CD4-positive, alpha-beta T cell treated with Interleukin-1 beta for 1 hour (primary cell): ENCODE measurements around the gene CEP72.

ENCODE experiments used
- DNase-seq, 2 donors: peaks; one replicate each; pipeline ENCODE4 v3.0.0-alpha.2; 2020 to 2022

The CEP72 gene

DNA sequence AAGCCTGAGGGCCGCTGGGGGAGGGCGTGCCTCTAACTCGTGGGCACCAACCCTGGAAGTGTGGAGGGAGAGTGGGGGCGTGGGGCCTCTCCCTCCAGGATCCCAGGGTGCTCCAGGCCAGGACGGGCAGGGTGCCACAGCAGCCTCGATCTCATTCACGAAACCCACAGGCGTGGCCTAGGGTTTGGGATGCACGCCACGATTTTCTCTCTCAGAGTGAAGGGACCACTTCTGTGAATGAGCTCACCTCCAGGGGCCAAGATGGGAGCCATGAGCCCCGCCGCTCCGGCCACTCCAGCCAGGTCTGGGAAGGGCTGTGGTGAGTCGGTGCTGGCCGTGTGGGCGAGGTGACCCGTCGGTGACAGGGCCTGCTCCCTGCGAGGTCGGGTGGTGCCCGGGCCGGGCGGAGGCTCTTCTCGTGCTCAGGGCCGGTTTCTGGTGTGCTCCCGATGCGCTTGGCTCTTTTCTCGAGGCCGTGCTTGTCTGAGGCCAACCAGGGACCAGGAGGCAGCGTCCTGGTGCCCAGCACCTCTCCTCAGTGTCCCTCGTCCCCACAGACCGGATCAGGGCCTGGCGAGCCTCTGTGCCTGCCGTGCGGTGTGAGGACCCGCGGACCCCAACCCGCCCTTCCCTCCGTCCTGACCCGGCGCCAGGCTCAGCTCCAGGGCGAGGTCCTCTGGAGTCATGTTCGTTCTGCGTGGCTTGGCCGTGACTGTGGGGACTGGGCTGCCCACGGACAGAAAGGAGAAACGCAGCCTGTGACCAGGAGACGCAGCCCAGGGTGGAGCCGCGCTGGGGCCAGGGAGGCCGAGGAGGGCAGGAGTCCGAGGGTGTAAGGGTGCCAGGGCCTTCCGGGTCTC is 50.0 kb downstream of the CEP72 start:
- DNase-seq = no peak

DNA sequence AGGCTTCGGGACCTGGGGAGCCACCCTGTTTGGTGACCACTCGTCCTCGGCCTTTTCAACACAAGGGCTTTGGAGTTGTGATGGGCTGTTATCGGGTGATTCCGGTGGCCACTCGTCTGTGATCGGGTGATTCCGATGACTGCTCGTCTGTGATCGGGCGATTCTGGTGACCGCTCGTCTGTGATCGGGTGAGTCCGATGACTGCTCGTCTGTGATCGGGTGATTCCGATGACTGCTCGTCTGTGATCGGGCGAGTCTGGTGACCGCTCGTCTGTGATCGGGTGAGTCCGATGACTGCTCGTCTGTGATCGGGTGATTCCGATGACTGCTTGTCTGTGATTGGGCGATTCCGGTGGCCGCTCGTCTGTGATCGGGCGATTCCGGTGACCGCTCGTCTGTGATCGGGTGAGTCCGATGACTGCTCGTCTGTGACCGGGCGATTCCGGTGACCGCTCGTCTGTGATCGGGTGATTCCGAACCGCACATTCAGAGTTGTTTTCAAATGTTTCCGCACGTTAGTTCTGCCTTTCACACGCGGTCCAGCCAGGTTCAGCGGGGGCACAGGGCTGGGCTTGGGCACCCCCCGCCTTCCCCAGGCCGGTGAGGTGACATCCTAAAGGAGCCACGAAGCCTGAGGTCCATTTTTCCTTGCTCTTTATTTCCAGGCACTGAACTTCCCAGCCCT is 50.8 kb downstream of the CEP72 start:
- DNase-seq = no peak

DNA sequence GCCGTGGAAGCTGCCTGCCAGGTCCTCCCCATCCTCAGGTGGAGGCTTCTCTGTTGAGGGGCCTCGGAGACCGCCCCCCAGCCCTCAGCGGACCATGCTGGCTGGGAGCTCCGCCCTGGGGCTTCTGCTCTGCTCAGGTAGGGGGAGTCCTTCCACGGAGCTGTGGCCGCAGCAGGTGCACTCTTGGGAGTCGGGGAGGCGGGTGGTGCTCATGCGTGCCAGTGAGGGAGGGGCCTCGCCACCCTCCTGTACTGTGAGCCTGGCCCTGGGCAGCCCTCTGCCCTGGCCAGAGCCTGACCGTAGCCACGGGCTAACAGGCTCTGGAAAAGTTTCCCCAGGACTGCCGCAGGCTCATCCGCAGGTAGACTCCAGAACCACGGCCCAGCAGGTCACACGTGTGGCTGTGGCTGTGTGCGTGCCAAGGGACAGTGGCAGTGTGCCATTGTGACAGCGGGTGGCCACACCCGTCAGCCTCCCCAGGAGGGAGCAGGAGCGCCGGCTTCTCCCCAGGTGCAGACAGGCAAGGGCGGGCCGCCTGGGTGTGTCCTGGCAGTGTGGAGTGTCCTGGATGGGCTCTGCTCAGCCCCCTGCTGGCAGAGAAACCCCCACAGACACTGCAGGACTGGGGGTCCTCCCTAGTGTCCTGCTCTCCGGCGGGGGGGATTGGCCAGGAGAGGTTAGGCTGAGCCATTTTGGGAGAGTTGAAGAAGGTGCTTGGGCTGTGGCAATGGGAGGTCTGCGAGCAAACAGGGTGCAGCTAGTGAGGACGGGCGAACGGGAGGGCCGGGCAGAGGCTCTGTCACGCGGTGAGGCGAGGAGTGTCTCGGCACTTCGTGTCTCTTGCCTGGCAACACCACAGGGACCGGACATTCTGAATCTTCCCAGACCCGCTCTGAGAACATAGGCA is 51.5 kb downstream of the CEP72 start:
- no peak for DNase-seq

DNA sequence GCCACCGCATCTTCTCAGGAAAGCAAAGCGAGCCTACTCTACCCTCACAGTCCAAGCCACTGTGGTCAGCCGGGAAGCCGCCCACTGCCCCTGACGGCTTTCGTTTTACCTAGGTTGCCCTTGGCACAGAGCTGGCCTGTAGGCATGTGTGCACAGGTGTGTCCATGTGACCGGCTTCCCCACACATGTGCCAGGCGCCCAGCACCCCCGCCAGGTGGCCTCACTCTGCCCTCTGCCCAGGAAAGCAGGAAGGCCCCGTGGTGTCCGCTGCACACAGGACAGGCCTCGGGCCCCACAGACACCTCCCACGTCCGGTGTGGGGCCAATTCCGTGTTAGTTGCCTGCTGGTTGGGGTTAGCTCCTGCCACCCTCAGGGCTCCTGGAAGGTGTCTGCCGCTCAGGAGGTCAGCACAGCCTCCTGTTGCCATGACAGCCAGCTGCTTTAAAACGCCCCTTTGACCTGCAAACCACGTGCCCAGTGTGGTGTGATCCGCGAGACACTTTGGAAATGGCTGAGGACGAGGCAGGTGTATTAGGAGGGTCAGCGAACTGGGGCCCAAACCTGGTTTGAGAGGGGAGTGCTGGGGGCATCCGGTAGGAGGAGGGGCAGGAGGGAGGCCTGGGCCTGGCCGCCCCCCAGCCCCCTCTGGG is 52.3 kb downstream of the CEP72 start:
- no peak for DNase-seq

DNA sequence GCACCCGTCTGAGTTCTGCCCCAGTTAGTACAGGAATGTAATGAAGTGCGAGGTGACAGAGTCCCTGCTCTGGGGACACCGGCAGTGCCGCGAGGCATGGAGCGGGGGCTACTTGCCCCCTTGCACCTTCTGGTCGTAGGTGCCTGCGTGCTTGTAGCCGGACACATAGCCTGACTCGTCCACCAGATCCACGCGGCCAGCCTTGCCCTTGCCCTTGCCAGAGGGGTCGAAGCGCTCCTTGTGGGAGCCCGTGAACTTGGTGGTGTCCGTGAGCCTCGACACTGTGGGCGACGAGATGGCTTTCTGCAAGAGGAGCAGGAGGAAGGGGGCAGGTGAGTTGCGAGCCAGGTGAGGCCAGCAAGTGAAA is 52.8 kb downstream of the CEP72 start:
- no peak for DNase-seq

DNA sequence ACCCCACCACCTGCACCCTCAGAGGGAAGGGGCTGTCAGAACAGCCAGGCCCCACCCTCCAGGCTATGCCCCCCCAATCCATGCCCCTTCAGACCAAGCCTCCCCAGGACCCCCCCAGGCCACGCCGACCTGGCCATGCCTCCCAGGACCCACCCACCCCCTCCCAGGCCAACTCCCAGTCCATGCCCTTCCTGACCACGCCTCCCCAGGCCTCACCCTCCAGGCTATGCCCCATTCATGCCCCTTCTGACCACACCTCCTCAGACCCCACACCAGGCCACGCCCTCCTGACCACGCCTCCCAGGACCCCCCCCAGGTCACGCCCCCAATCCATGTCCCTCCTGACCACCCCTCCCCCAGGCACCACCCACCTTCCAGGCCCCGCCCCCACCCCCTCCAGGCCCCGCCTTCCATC is 53.4 kb downstream of the CEP72 start:
- no peak for DNase-seq

DNA sequence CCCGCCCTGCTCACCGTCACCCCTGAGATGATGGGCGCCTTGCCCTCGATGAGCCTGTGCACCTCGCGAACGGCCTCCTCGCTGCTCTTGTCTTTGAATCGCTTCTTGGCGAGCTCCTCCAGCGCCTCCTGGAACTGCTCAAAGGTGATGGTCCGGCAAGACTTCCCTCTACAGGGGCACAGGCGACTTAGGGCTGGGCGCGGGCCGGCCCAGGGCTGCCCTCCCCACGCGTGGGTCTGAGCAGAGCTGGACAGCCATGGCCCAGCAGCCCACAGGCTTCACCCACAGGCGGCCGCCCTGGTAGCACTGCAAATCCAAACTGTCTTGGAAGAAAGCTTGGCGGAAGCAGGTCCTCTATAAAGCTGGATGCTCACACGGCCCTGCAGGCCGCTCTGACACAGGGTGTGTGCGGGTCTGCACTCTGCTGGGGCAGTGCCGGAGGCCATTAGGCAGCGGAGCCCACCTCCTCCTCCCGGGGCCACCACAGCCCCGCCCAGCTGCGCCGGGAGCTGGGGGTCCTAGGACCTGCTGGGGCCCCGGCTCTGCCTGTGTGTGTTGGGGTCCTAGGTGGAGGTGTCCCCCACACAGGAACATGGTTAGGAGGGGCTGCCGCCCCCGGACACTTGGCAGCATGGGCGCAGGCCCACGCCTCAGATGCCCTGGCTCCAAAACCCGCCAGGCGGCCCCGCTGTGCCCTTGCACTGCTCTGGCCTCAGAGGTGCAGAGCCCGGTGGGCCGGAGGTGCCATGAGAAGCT is 54.0 kb downstream of the CEP72 start:
- no peak for DNase-seq

DNA sequence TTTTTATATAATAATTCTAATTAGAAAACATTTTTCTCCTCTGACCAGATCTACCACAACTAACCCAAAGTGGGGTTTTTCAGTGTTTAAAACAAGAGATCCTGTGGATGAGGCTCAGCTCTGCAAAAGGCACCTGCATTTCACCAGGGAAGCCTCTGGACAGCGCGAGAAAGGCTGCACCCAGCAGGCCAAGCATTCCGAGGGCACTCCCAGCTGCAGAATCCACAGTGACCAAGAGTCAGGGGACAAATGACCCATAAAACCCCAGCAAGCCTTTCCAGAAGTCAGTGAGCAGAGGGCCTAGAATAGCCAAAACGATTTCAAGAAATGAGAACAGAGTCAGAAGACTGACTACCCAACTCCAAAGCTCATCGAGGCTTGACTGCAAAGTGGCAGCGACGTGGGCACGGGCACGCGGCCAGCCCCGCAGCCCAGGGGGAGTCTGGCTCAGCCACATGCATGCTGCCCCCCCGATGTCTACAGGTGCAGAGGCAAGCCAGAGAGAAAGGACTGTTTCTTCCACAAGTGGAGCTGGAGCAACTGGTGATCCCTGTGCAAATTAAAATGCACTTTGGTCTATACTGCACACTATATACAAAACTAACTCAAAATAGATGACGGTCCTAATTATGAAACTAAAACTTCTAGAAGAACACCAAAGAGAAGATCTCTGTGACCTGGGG is 54.8 kb downstream of the CEP72 start:
- no peak for DNase-seq

DNA sequence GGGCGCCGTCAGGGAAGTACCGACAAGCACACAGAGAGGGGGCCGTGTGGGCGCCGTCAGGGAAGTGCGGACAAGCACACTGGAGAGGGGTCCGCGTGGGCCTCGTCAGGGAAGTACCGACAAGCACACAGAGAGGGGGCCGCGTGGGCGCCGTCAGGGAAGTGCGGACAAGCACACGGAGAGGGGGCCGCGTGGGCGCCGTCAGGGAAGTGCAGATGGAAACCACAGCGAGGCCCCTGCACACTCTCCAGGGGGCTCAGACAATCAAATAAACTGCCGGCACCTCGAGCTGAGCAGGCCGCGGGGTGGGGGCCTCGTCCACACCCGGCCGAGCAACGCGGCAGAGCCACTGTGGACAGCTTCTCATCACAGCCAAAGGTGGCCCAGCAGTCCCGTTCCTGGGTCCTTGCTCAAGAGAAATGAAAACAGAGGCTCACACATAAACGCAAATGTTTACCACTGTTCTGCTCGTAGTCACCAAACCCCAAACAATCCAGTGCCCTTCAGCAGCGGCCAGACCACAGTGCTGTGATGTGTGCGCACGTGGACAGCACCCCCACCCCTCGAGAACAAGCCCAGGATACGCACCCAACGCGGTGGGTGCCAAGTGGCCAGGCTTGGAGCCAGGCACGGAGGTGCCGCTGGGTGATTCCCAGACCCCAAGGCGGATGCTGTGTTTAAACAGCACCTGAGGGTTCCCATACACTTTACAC is 56.3 kb downstream of the CEP72 start:
- DNase-seq = no peak

DNA sequence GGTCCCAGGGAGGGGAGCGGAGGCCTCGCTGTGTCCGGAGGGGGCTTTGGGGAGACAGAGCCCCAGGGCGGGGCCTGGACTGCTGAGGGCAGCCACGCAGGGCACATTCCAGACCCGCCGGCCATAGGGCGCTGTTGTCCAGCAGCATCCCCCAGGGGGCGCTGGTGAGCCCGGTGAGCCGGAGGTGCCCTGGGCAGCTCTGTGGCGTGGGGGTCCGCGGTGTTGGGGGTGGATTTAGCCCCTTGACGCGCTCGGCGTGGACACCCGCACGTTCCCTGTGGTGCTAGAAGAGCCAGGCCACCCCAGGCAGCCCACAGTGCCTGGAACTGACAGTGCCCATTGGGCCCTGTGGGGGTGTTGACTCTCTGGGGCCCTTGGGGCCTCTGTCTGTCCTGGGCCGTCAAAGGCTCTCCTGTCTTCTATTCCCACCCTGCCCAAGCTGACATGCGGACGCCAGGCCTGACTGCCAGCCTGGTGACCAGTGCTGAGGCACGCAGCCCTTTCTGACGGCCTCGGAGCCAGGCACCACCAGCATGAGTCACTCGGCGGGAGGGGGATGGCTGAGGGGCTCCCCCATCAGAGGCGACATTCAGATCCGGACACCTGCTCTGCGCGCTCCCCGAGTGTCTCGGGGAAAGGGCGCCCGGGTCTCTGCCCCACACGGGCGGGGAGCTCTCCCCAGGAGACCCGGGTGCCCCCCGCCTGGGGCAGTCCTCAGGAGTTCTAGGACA is 57.1 kb downstream of the CEP72 start:
- DNase-seq = peak in 1 of 2 donors; percentile 47

DNA sequence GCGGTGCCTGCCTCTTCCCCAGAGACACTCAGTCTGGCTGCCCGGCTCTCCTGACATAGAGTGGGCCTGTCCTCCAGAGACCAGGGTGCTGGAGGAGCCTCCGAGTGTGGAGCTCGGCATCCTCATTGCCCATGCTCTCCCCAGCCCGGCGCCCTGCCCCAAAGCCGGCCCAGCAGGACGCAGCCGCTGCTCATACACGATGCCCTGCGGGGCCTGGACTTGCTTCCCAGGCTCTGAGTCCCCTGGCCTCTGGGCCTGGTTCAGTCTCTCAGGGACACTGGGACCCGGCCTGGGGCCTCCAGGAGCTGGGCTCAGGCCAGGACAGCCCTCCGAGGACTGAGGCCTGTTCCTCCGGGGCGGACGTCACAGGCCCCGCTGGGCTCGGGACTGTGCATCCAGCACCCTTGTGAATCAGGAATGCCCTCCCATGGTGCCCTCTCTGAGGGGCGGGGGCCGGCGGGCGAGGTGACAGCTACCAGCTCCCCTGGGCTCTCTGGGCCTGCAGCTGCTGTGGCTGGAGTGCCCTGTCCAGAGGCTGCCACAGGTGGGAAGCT is 57.8 kb downstream of the CEP72 start:
- DNase-seq = no peak

DNA sequence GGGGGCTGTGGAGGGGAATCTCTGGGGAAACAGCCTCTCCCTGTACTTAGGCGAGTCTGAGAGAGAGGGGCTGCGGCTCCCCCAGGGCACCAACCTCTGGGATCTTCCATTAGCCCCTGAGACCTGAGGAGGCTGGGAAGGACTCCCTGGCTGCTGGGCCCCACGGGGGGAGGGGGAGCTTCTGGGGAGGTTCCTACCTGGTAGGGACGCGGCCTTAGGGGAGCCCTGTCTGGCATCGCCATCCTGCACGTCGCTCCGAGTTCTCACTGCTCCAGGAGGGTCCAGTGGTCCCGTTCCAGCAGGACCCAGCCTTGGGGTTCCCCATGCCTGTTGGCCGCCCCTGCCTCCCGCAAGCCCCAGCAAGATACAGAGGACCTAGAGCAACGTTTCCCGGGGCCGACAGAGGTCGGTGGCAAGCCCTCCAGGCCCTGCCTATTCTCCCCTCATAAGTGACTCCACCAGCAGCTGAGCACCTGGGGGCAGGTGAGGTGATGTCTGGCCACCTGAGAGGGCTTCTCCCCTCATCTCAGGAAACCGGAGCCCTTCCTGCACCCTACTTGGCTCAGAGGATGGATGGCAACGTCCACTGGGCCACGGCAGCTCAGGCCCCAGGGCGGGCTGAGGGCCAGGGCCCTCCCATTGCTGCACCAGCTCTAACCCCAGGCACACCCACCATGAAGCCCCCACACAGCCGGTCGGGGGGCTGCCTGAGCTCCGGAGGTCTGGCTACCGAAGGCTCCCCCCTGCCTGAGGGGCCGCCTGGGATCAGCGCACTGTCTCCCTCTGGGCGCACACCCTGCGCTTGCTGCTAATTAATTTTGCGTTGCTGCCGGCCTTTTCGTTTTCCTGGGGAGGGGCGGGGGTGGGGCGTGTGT is 58.5 kb downstream of the CEP72 start:
- no peak for DNase-seq

DNA sequence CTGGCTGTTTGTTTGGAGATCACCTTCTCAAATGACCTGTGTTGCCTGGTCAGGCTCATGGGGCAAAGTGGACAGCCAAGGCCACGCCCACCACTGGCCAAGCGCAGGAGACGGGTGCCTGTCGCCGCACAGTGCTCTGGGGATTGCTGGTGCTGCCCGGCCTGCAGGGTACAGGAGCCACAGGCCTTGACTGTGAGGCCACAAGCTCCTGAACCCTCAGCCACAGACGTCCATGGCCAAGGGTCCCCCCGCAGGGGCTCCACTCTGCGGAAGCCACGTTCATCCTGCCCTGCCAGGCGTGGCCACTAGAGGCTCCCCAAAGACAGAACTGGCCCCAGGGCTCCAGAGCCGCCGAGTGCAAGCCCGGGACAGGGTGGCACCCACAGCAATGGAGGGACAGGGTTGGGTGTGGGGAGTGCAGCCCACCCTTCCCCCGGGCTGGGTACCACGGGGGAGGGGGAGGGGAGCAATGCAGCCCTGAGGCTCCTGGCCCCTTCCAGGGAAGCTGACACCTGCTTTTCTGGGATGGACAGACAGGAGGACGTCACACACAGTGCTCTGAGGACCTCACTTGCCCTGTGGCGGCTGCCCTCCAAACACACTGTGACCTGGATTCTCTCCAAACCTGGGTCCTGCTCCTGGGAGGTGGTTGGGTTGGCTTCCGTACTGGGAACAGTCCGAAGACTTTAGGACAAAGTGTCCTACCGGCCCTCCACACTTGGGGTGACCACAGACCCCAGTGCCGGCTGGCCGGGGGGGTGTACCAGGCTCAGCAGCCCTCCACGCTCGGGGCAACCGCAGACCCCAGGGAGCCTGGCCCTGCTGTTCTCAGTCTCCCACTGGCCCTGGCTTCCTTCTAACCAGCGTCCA is 59.6 kb downstream of the CEP72 start:
- DNase-seq = peak; percentile 71 to 74

DNA sequence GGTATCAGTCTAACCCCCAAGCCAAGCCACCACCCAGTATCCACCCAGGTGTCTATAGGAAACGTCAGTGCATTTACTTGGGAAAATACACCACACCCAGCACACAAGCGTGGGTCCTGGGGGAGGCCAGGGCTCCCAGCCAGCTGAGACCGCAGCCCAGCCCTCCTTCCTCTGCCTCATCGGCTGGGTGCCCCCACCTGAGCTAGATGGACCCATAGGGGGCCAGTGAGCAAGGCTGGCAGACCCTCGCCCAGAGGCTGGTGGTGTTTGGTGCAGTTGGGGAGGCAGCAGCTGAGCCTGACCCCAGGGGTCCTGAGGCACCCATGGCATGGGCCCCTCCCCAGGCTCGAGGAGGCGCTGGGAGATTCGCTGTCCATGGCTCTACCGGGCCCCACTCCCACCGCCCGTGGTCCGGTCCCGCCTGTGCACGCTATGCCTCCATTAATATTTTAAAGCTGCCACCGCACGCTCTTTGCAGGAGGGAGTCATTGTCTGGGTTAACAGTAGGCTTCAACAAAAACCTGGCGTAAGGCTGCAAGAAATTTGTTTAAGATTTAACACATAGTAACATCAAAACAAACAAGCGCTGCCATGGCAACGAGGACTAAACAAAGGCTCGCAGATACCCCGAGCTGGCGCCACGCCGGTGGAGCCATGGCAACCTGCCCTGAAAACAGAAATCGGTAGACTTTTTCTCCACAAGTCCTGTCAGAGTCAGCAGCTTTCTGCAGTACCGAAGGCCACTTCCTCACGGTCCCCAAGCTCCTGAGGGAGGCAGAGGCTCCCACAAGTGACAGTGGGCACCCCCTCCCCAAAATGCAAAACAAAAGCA is 60.4 kb downstream of the CEP72 start:
- peak; percentile 84 to 87 for DNase-seq

DNA sequence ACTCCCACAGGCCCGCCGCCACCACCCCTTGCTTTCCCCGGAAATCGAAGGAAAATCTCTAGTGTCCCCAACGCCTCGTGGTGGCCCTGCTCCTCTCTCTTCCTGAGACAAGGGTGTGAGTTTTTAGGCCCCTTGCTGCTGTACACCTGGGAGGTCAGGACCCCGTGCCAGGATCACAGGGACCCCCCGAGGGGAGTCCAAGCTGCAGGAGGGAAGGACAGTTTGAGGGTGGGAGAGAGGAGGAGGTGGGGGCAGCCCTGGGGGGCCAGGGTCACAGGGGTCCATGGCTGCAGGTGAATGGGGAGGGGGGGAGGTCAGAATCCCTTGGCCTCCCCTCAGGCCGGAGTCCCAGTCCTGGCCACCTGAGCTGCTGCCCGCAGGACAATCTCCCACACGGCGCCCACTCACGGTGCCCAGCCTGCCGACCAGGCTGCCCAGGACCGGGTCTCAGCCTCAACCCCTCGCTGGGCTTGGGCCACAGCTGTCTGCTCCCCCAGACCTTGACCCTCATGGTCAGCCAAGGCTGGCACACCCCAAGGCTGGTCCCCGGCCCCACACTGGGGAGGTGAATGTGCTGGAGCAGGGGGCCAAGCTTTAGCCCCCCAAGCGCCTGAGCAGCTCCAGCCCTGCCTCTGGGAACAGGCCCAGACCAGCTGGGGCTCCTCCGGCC is 61.2 kb downstream of the CEP72 start:
- no peak for DNase-seq
